Gastrocnemius medialis (tissue), 4 donors: ENCODE results near the gene LPCAT3. TPM values are rescaled to one million over a fixed set of nuclear protein-coding genes. Genes with fewer than 3 reads are reported as not detected.

ENCODE experiments used
- ATAC-seq, 2 donors: fragments of 150-250 bp; one replicate each; pipeline ENCODE4 v1.9.1; 2016
- DNase-seq, 2 donors: peaks; one replicate each; pipeline ENCODE4 v3.0.0-alpha.2; 2019
- H3K27ac ChIP-seq, 4 donors: fragments of 200-600 bp; sonication (generic); 1 replicate in 1 of 4; 2 replicates in 3 of 4; pipeline ENCODE4 v1.5.1; 2016 to 2018; ENCODE audit warnings: mild to moderate bottlenecking in 2 of 4, moderate library complexity in 1 of 4
- H3K27me3 ChIP-seq, 3 donors: fragments of 200-600 bp; sonication (generic) in 2 of 3; 1 replicate in 1 of 3; 2 replicates in 2 of 3; pipeline versions ENCODE4 v1.5.1 to v1.6.0; 2016 to 2019; ENCODE audit warnings: mild to moderate bottlenecking in 1 of 3, moderate library complexity in 1 of 3
- H3K36me3 ChIP-seq, 2 donors: fragments of 200-600 bp; sonication (generic) in 1 of 2; one replicate each; pipeline ENCODE4 v1.5.1; 2017 to 2018
- H3K4me1 ChIP-seq, 2 donors: fragments of 200-600 bp; sonication (generic) in 1 of 2; one replicate each; pipeline ENCODE4 v1.5.1; 2016 to 2017; ENCODE audit warnings: mild to moderate bottlenecking in 2 of 2
- H3K4me3 ChIP-seq, 4 donors: fragments of 200-600 bp; sonication (generic) in 3 of 4; 1 replicate in 1 of 4; 2 replicates in 3 of 4; pipeline ENCODE4 v1.5.1; 2016 to 2019; ENCODE audit warnings: mild to moderate bottlenecking in 2 of 4
- H3K9me3 ChIP-seq, 3 donors: fragments of 200-600 bp; sonication (generic) in 2 of 3; 1 replicate in 1 of 3; 2 replicates in 2 of 3; pipeline ENCODE4 v1.5.1; 2016 to 2019
- POLR2A ChIP-seq, 2 donors: fragments of 450-650 bp; IDR thresholded peaks; one replicate each; pipeline ENCODE4 v1.6.1; 2017; ENCODE audit warnings: antibody characterized with exemption in 2 of 2, mild to moderate bottlenecking in 2 of 2, moderate library complexity in 2 of 2
- in situ Hi-C, 4 donors: fragments of 200-750 bp; cut with MboI; loops; one replicate each; pipeline versions ENCODE4 v1.15.0 to v1.8.0; 2017; ENCODE audit warnings: low sequenced_read_pairs in 4 of 4
- intact Hi-C: fragments of 100-400 bp; cut with DNase I; formaldehyde crosslinking; loops from one replicate; pipeline ENCODE4 v1.15.1; 2023; ENCODE audit warnings: low total_unique reads
- total RNA-seq, 4 donors: library from RNA; depleted of rRNA; stranded (reverse); fragments of >200 nt; gene quantifications; one replicate each; pipeline versions ENCODE4 v1.1.0 to v1.2.3, GENCODE V29; 2016
- TF ChIP-seq, protein P1 (sequence below), 5 experiments: fragments of 450-650 bp in 3 of 5; fragments of 200-600 bp in 2 of 5; sonication (generic) in 2 of 5; IDR thresholded peaks in 4 of 5; conservative IDR thresholded peaks in 1 of 5; 1 replicate in 4 of 5; 2 replicates in 1 of 5; pipeline ENCODE4 v1.5.1; 2016 to 2019; ENCODE audit warnings: antibody characterized with exemption in 5 of 5, mild to moderate bottlenecking in 3 of 5, moderate library complexity in 3 of 5

The LPCAT3 gene
- total RNA-seq, 4 donors from 2014 or later = 19.4 to 42.8 (median 36.7) TPM

DNA sequence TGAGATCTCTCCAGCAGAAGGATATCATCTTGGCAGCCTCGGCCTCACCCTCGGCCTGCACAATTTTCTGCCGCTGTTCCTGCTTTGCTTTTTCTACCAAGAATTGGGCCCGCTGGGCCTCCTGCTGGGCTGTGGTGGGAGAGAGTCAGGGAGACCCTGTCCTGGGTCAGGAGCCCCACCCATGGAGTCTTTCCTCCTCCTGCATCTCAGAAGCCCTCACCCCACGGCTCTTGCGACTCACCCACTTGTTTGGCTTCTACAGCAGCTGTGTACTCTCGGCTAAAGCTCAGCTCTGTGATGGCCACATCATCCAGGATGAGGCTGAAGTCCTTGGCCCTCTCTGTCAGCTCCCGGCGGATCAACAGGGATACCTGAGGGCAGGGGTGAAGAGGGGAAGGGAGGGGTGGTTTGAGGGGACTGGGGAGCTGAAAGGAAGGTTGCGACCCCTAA lies 50.6 kb downstream of the LPCAT3 start:
- Histone ChIP-seq H3K9me3 (no peaks in the 10 kb centered on the region), H3K4me3 (no peak overlapping the region), H3K4me1 (peaks cover 33 to 35% of the 10 kb centered on the region in 2 donors), H3K36me3 (peaks cover 0 to 45% of the 10 kb centered on the region in 2 donors), H3K27ac (peak overlapping the region in 1 of 4 donors; percentile 98), H3K27me3 (no peaks in the 10 kb centered on the region)
- intact Hi-C loops (loop anchor here (1.0 kb wide), 1 partner anchor 221 kb away; no protein-coding TSS in a partner anchor), in situ Hi-C loops (no loop called here)
- no peak for ATAC-seq
- no peak for DNase-seq
- TF ChIP-seq, protein P1, sequence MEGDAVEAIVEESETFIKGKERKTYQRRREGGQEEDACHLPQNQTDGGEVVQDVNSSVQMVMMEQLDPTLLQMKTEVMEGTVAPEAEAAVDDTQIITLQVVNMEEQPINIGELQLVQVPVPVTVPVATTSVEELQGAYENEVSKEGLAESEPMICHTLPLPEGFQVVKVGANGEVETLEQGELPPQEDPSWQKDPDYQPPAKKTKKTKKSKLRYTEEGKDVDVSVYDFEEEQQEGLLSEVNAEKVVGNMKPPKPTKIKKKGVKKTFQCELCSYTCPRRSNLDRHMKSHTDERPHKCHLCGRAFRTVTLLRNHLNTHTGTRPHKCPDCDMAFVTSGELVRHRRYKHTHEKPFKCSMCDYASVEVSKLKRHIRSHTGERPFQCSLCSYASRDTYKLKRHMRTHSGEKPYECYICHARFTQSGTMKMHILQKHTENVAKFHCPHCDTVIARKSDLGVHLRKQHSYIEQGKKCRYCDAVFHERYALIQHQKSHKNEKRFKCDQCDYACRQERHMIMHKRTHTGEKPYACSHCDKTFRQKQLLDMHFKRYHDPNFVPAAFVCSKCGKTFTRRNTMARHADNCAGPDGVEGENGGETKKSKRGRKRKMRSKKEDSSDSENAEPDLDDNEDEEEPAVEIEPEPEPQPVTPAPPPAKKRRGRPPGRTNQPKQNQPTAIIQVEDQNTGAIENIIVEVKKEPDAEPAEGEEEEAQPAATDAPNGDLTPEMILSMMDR (IDR thresholded peaks at IDR 0.05 in 4 of 5, conservative IDR thresholded peaks at IDR 0.05 in 1 of 5) = no peak
- no peak for TF ChIP-seq POLR2A (IDR thresholded peaks at IDR 0.05)

DNA sequence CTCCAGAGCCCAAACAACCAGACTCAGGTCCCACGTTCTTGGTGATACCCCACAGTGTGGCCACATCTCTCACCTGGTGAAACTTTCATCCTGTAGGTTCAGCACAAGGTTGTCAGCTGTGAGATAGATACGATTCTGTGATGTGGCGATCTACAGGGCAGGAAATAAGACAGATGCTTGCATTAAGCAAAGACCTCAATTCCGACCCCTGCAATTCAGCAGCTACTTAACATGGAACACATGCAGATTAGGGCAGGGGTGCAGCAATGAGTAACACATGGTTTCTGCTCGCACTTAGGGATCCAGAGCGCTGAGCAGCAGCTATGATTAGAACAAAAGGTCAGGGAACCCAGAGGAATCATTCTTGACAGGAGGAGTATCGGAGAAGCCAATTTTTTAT lies 51.9 kb downstream of the LPCAT3 start:
- Histone ChIP-seq H3K36me3 (peaks cover 0 to 45% of the 10 kb centered on the region in 2 donors), H3K27ac (no peak overlapping the region), H3K4me3 (no peak overlapping the region), H3K27me3 (no peaks in the 10 kb centered on the region), H3K4me1 (peaks cover 27 to 29% of the 10 kb centered on the region in 2 donors), H3K9me3 (no peaks in the 10 kb centered on the region)
- ATAC-seq = no peak
- no peak for TF ChIP-seq POLR2A (IDR thresholded peaks at IDR 0.05)
- TF ChIP-seq, protein P1 (IDR thresholded peaks at IDR 0.05 in 4 of 5, conservative IDR thresholded peaks at IDR 0.05 in 1 of 5) = no peak
- in situ Hi-C loops = no loop called here
- intact Hi-C loops = no loop called here
- DNase-seq = peak in 1 of 2 donors; percentile 2

DNA sequence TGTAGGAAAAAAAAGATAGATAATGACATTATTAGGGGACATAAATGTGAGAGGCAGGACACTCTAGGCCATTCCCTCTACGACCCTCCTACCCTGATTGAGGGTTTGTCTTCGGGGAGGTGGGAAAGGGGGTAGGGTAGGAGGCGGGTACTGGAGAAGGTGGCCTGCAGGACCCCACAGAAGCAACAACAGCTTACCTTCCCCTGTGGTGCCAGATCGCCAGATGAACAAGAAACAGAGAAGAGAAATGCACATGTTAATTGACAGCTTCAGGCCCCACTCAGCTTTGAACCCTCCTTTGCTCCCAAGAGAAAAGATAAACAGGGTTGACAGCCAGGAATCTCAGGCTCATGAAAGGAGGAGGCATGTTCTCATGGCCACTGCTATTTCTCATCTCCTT lies 52.6 kb downstream of the LPCAT3 start:
- Histone ChIP-seq H3K4me3 (no peak overlapping the region), H3K27me3 (no peaks in the 10 kb centered on the region), H3K27ac (peak overlapping the region; percentile 65 to 84 (median 72)), H3K9me3 (no peaks in the 10 kb centered on the region), H3K4me1 (peaks cover 31 to 33% of the 10 kb centered on the region in 2 donors), H3K36me3 (peaks cover 0 to 45% of the 10 kb centered on the region in 2 donors)
- in situ Hi-C loops = no loop called here
- intact Hi-C loops = loop anchor here (1.0 kb wide), 1 partner anchor 41 kb away; no protein-coding TSS in a partner anchor
- DNase-seq (no peak), ATAC-seq (no peak)
- TF ChIP-seq POLR2A (IDR thresholded peaks at IDR 0.05) = no peak
- TF ChIP-seq, protein P1 (IDR thresholded peaks at IDR 0.05 in 4 of 5, conservative IDR thresholded peaks at IDR 0.05 in 1 of 5) = no peak

DNA sequence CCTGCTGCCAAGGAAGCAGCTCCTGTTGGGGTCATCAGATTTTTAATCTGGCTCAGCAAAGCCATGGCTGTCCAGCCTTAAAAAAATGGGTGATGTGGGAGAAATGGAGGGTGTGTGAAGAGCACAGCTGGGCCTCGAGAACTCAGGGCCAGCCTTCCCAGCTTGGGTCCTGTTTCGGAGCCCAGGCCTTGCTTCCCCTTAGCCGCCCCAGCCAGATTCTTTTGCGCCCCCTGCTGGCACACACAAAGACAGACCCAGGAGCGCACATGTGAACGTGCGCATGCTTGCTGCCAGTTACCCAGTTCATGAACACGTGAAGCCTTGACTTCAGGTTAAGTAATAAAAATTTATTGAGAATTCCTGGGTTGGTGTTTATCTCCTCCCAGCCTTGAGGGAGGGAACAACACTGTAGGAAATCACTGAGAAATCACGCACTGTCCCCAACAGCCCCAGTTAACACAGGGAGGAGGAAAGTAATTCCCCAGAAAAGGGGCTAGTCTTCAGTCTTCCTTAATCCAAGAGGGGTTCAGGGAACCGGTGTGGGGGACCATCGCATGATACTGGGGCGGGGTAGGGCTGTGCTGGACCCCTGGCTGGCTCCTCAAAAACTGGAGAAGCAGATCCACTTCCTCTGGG lies 53.1 kb downstream of the LPCAT3 start:
- H3K4me3 ChIP-seq = no peak overlapping the region
- ATAC-seq (peak; percentile 60 to 77), DNase-seq (peak; percentile 71 to 86)
- H3K36me3 ChIP-seq = peaks cover 0 to 45% of the 10 kb centered on the region in 2 donors
- peak overlapping the region; percentile 65 to 84 (median 72) for H3K27ac ChIP-seq
- intact Hi-C loops (loop anchor here (1.0 kb wide), 1 partner anchor 41 kb away; no protein-coding TSS in a partner anchor), in situ Hi-C loops (no loop called here)
- H3K27me3 ChIP-seq = no peaks in the 10 kb centered on the region
- TF ChIP-seq, protein P1 (IDR thresholded peaks at IDR 0.05 in 4 of 5, conservative IDR thresholded peaks at IDR 0.05 in 1 of 5) = peak; percentile 88 to 92 (median 89)
- TF ChIP-seq POLR2A (IDR thresholded peaks at IDR 0.05) = no peak
- no peaks in the 10 kb centered on the region for H3K9me3 ChIP-seq
- H3K4me1 ChIP-seq = peaks cover 33 to 37% of the 10 kb centered on the region in 2 donors
